GM21576 (cell line): Measurements from ENCODE around the gene AARSD1.
"Not testable (repeated sequence)": the region's sequence is repeated elsewhere in the genome, so short reads cannot be mapped to it uniquely, and the experiment has no call there.

ENCODE experiments used
- ATAC-seq: cut with Tn5 transposase; IDR thresholded peaks from one replicate; pipeline ENCODE4 v1.9.1; 2021; ENCODE audit warnings: mild to moderate bottlenecking, moderate library complexity; ENCODE audit not compliant: unreplicated experiment

AARSD1 gene

GRCh38 chr17:42964161-42964932 is at the start of gene AARSD1:
AARSD1 (minus strand) TSS chr17:42964454; CDS start chr17:42964440, 14 bp downstream.
- ATAC-seq: peak; percentile 78

DNA sequence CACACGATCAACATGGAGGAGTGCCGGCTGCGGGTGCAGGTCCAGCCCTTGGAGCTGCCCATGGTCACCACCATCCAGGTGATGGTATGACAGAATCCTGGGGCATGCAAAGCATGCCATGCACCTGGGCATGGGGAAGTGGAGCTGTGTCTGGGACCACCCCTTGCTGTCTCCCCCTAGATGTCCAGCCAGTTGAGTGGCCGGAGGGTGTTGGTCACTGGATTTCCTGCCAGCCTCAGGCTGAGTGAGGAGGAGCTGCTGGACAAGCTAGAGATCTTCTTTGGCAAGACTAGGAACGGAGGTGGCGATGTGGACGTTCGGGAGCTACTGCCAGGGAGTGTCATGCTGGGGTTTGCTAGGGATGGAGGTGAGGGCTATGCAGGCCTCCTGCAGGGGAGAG is 49.0 kb upstream of the AARSD1 start:
- ATAC-seq: no peak

- no peak for ATAC-seq
Measured at GRCh38 chr17:43011728-43012472, 47.6 kb upstream of the AARSD1 start.

GRCh38 chr17:43010667-43011308 is 46.5 kb upstream of the AARSD1 start:
- no peak for ATAC-seq

GRCh38 chr17:43006639-43007551 is 42.6 kb upstream of the AARSD1 start, which contains the start of gene IFI35:
IFI35 (plus strand) TSS chr17:43006784; CDS start chr17:43006948, 164 bp downstream.
- peak; percentile 85 for ATAC-seq

GRCh38 chr17:43003542-43004172 is 39.4 kb upstream of the AARSD1 start:
- no peak for ATAC-seq

- ATAC-seq: not testable (repeated sequence)
Measured at GRCh38 chr17:43000894-43001293, 36.6 kb upstream of the AARSD1 start.

DNA sequence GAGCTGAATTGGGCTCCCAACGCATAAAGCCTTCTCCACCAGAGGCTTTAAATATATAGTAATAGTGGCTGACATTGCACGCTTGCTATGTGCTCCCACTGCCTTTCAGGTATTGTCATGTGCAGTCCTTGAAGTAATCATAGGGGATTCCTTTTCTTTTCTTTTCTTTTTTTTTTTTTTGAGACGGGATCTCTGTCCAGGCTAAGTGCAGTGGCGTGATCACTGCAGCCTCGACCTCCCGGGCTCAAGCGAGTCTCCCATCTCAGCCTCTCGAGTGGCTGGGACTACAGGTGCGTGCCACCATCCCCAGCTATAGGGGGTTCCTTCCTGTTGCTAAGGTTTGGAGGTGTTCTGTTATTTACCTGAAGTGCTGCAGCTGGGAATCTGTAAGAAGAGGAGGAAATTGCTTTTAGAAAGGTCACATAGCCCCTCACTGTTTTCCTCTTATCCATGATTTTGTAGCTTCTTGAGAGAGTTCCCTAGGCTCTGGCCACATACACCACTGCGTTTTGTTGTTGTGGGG is 34.8 kb upstream of the AARSD1 start:
- ATAC-seq: no peak

DNA sequence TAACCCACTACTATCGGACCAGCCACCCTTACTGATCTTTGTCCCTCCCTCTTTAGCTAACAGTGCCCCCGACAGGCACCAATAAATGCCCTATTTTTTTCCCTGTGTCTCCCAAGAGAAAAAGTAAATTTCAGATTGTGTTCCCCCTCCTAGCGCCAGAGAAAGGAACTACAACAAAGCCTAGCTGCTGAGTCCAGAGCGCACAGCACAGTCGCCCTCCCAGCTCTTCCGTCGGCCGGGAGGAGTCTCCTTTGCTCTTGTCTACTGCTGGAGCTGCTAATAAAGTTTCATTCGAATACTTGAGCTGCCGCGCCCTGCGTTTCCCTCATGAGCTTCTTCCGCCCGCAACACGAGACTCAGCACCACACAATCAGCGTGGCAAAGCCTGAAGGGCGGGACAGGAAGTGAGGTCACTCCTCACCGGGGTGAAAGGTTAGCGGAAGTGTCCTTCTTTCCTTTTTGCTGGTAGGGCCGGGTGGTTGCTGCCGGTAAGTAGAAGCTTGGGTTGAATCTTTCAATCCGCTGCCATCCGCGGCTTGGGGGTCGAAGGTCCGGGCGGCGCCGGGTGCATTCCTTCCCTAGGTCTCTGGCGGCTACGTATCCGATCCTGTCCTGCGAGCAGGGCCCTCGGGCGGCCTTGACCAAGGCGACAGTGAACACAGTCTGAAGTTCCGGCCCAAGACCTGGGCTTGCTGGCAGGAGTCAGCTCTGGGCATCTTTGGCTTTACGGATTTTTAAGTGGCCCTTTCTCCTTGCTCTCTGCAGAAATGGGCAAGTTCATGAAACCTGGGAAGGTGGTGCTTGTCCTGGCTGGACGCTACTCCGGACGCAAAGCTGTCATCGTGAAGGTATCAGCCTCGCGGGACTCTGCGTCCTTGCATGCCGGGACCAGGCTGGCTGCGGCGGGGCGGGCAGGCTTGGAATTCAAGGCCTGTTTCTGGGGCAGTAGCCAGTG is 34.0 kb upstream of the AARSD1 start, which contains the start of gene RPL27:
Gene RPL27, plus strand, starts transcription at position 436 of the 955 bp plus-strand sequence. Its CDS starts 332 bp downstream, at position 768.
- ATAC-seq: peak; percentile 89

- ATAC-seq: no peak
Measured at GRCh38 chr17:42997390-42997983, 33.2 kb upstream of the AARSD1 start.

GRCh38 chr17:42993913-42994312 is 29.7 kb upstream of the AARSD1 start:
- not testable (repeated sequence) for ATAC-seq

- no peak for ATAC-seq
Measured at GRCh38 chr17:42992872-42993271, 28.6 kb upstream of the AARSD1 start.

DNA sequence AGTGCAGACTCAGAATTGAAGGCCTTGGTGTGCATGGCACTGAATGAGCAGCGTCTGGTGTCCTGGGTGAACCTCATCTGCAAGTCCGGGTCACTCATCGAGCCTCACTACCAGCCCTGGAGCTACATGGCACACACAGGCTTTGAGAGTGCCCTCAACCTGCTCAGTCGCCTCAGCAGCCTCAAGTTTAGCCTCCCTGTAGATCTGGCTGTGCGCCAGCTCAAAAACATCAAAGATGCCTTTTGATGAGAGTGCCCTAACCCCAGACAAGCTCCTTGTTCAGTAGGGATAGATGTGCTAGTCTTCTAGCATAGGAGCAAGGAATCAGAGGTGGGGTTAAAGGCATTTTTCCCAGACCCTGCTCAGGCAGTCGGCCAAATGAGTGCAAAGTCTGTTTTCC is 27.2 kb upstream of the AARSD1 start:
- ATAC-seq: no peak

- ATAC-seq: no peak
Measured at GRCh38 chr17:42989726-42990652, 25.7 kb upstream of the AARSD1 start.

DNA sequence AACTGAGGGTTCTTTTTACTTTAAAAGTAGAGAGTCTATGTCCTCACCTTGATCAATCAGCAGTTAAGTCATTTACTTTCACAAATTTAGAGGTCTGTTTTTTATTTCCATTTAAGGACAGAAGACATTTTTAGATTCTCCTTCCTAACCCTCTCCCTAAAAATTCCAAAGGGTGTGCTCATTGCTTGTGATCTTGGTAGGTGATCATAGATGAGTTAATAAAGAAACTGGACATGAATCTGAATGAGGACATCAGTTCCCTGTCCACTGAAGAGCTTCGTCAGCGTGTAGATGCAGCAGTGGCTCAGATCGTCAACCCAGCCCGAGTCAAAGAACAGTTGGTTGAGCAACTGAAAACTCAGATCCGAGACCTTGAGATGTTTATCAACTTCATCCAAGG is 24.9 kb upstream of the AARSD1 start:
- ATAC-seq: no peak

GRCh38 chr17:42985225-42985624 is 21.0 kb upstream of the AARSD1 start:
- peak; percentile 52 for ATAC-seq

DNA sequence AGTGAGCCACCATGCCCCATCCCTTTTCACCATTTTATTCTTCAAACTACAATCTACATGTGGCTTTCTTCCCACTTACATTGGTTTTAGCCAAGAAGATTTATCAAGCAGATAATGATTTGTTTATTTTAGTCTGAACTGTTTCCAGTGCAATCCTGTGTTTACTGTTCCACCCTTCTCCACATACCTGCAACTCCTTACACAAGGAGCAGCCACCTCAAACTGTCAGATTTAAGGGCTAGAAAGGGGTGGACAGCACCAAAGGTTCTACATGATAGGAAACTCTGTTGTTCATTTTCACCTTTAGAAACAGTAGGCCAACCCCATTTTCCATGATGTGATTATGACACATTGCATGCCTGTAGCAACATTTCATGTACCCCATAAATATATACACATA is 18.0 kb upstream of the AARSD1 start:
- ATAC-seq: no peak
